Kidney (tissue), 14 donors: Measurements from ENCODE around the gene VSX2. TPM values are rescaled to one million over a fixed set of nuclear protein-coding genes. Genes with fewer than 3 reads are reported as not detected.

ENCODE experiments used
- DNase-seq, 5 donors: peaks; one replicate each; pipeline ENCODE4 v3.0.0-alpha.2; 2013 to 2020
- FAIRE-seq: peaks from 2 replicates; lab custom pipeline; 2012; peaks lifted over from hg19 to GRCh38; lab: Jason Lieb, UNC
- H3K27ac ChIP-seq, 2 donors: one replicate each; pipeline ENCODE4 v1.7.0; 2013; ENCODE audit warnings: low read depth in 2 of 2, low read length in 2 of 2, inconsistent platforms in 1 of 2
- H3K27me3 ChIP-seq: one replicate; pipeline ENCODE4 v1.7.1; 2013; ENCODE audit warnings: low read length, inconsistent platforms; ENCODE audit not compliant: control insufficient read depth, insufficient read depth
- H3K36me3 ChIP-seq, 3 donors: one replicate each; pipeline versions ENCODE4 v1.7.0 to v1.7.1; 2013; ENCODE audit warnings: low read length in 3 of 3, control low read depth in 1 of 3, inconsistent platforms in 1 of 3; ENCODE audit not compliant: insufficient read depth in 3 of 3, control insufficient read depth in 2 of 3
- H3K4me1 ChIP-seq, 3 donors: one replicate each; pipeline versions ENCODE4 v1.7.0 to v1.7.1; 2013; ENCODE audit warnings: low read length in 3 of 3, inconsistent platforms in 1 of 3, low read depth in 1 of 3; ENCODE audit not compliant: control insufficient read depth in 2 of 3, insufficient read depth in 2 of 3
- H3K4me3 ChIP-seq, 3 donors: one replicate each; pipeline versions ENCODE4 v1.7.0 to v1.8.1; 2013; ENCODE audit warnings: low read length in 3 of 3, control low read depth in 1 of 3, inconsistent platforms in 1 of 3
- H3K9ac ChIP-seq, 3 donors: one replicate each; pipeline versions ENCODE4 v1.7.0 to v1.7.1; 2013; ENCODE audit warnings: low read length in 3 of 3, control low read depth in 1 of 3, inconsistent platforms in 1 of 3
- H3K9me3 ChIP-seq, 3 donors: one replicate each; pipeline versions ENCODE4 v1.7.0 to v1.7.1; 2013; ENCODE audit warnings: low read length in 3 of 3, control low read depth in 1 of 3, inconsistent platforms in 1 of 3; ENCODE audit not compliant: control insufficient read depth in 2 of 3, insufficient read depth in 1 of 3
- CTCF ChIP-seq: IDR thresholded peaks from 3 replicates; pipeline ENCODE4 v1.5.1; 2012; ENCODE audit warnings: mild to moderate bottlenecking, moderate library complexity, borderline replicate concordance; ENCODE audit not compliant: insufficient read depth; ENCODE audit errors: extremely low read depth
- intact Hi-C: fragments of 100-400 bp; cut with DNase I; formaldehyde crosslinking; loops from one replicate; pipeline ENCODE4 v1.11.1; 2022
- polyA plus RNA-seq: library from polyadenylated mRNA; stranded (reverse); fragments of 350-450 nt; fragmentation: Illumina TruSeq; extraction: RNeasy Lipid Tissue Mini Kit (QIAGEN cat#74804); gene quantifications from one replicate; pipeline ENCODE4 v1.2.3, GENCODE V29; 2014; ENCODE audit warnings: low read depth, low replicate concordance; ENCODE audit not compliant: insufficient read depth
- total RNA-seq: library from RNA; stranded (reverse); fragmentation: NEBNext Ultra II Directional; extraction: Animal tissue kit (Norgen Biotek cat#: 25700); gene quantifications from one replicate; pipeline ENCODE4 v1.2.1, GENCODE V29; 2021
- donor health status: control.
- donor health status: control.
- donor health status: control.
- donor health status: control.
- donor health status: control.
- donor health status: DM: yes; HTN: yes; CAD: no.
- donor health status: Normal renal cell carcinoma (clear cell type).

VSX2 gene
- total and polyA plus RNA-seq, 2 donors from 2014 or later, result not detected

- H3K4me3 ChIP-seq, result no peak overlapping the region
- DNase-seq (peak in 2 of 5 donors; percentile 7 to 20), FAIRE-seq (no peak)
- no peaks in the 10 kb centered on the region for H3K27me3 ChIP-seq
- no peaks in the 10 kb centered on the region for H3K4me1 ChIP-seq
- no peak for TF ChIP-seq CTCF
- no peaks in the 10 kb centered on the region for H3K9me3 ChIP-seq
- H3K9ac ChIP-seq, result no peak overlapping the region
- intact Hi-C loops, result no loop called here
- H3K27ac ChIP-seq, result no peak overlapping the region
- H3K36me3 ChIP-seq, result peaks cover 0 to 12% (median 10%) of the 10 kb centered on the region in 3 donors
Measured at GRCh38 chr14:74204491-74204890, 34.8 kb upstream of the VSX2 start.

- FAIRE-seq, result no peak
- no peaks in the 10 kb centered on the region for H3K9me3 ChIP-seq
- TF ChIP-seq CTCF, result no peak
- no peak overlapping the region for H3K9ac ChIP-seq
- no peak overlapping the region for H3K27ac ChIP-seq
- H3K4me3 ChIP-seq, result no peak overlapping the region
- no peaks in the 10 kb centered on the region for H3K27me3 ChIP-seq
- DNase-seq, result no peak
- intact Hi-C loops, result no loop called here
- no peaks in the 10 kb centered on the region for H3K4me1 ChIP-seq
- H3K36me3 ChIP-seq, result peaks cover 0 to 8% (median 7%) of the 10 kb centered on the region in 3 donors
Measured at GRCh38 chr14:74205882-74206281, 33.4 kb upstream of the VSX2 start.

- no peak overlapping the region for H3K9ac ChIP-seq
- peaks cover 0 to 5% (median 5%) of the 10 kb centered on the region in 3 donors for H3K36me3 ChIP-seq
- DNase-seq, result no peak
- no peak for TF ChIP-seq CTCF
- H3K4me1 ChIP-seq, result no peaks in the 10 kb centered on the region
- intact Hi-C loops, result no loop called here
- H3K27me3 ChIP-seq, result no peaks in the 10 kb centered on the region
- no peaks in the 10 kb centered on the region for H3K9me3 ChIP-seq
- no peak for FAIRE-seq
- H3K4me3 ChIP-seq, result no peak overlapping the region
- no peak overlapping the region for H3K27ac ChIP-seq
Measured at GRCh38 chr14:74207943-74208342, 31.3 kb upstream of the VSX2 start.

GRCh38 chr14:74208642-74209041 lies 30.6 kb upstream of the VSX2 start:
- Histone ChIP-seq H3K4me1 (no peaks in the 10 kb centered on the region), H3K9ac (no peak overlapping the region), H3K9me3 (no peaks in the 10 kb centered on the region), H3K36me3 (no peaks in the 10 kb centered on the region), H3K27ac (no peak overlapping the region), H3K4me3 (no peak overlapping the region), H3K27me3 (no peaks in the 10 kb centered on the region)
- no peak for TF ChIP-seq CTCF
- intact Hi-C loops, result no loop called here
- DNase-seq, result no peak
- no peak for FAIRE-seq
